Measurements from ENCODE around the gene MCEMP1.

GRCh38 chr19:7645656-7646425 is 31.0 kb upstream of the MCEMP1 start:
- TF ChIP-seq POLR2A (IDR thresholded peaks at IDR 0.05) = no peak
- TF ChIP-seq, protein P1, sequence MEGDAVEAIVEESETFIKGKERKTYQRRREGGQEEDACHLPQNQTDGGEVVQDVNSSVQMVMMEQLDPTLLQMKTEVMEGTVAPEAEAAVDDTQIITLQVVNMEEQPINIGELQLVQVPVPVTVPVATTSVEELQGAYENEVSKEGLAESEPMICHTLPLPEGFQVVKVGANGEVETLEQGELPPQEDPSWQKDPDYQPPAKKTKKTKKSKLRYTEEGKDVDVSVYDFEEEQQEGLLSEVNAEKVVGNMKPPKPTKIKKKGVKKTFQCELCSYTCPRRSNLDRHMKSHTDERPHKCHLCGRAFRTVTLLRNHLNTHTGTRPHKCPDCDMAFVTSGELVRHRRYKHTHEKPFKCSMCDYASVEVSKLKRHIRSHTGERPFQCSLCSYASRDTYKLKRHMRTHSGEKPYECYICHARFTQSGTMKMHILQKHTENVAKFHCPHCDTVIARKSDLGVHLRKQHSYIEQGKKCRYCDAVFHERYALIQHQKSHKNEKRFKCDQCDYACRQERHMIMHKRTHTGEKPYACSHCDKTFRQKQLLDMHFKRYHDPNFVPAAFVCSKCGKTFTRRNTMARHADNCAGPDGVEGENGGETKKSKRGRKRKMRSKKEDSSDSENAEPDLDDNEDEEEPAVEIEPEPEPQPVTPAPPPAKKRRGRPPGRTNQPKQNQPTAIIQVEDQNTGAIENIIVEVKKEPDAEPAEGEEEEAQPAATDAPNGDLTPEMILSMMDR (IDR thresholded peaks at IDR 0.05) = no peak
